ENCODE data around the gene SPEF1.

The SPEF1 gene

DNA sequence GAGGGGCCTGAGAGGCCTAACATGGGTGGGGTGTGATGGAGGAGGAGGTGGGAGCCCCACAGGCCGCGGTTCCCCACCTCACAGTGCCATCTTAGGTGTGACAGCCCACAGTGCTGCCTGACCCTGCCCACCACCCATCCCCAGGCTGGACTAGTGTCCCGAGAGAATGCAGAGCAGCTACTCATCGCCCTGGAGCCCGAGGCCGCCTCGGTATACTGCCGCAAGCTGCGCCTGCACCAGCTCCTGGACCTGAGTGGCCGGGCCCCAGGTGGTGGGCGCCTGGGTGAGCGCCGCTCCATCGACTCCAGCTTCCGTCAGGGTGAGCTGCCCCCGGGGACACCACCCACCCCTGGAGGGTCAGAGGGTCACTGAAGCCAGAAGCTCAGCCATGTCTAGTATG, 33.2 kb downstream of the SPEF1 start:
- DNase-seq (ENCODE audit: low read depth): no peak
- no peak overlapping the region for H3K4me3 ChIP-seq (ENCODE audit: low read length)
- TF ChIP-seq, protein P1, sequence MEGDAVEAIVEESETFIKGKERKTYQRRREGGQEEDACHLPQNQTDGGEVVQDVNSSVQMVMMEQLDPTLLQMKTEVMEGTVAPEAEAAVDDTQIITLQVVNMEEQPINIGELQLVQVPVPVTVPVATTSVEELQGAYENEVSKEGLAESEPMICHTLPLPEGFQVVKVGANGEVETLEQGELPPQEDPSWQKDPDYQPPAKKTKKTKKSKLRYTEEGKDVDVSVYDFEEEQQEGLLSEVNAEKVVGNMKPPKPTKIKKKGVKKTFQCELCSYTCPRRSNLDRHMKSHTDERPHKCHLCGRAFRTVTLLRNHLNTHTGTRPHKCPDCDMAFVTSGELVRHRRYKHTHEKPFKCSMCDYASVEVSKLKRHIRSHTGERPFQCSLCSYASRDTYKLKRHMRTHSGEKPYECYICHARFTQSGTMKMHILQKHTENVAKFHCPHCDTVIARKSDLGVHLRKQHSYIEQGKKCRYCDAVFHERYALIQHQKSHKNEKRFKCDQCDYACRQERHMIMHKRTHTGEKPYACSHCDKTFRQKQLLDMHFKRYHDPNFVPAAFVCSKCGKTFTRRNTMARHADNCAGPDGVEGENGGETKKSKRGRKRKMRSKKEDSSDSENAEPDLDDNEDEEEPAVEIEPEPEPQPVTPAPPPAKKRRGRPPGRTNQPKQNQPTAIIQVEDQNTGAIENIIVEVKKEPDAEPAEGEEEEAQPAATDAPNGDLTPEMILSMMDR (IDR thresholded peaks at IDR 0.05; ENCODE audit: insufficient read depth, low read depth, low read length, missing control alignments): no peak

DNA sequence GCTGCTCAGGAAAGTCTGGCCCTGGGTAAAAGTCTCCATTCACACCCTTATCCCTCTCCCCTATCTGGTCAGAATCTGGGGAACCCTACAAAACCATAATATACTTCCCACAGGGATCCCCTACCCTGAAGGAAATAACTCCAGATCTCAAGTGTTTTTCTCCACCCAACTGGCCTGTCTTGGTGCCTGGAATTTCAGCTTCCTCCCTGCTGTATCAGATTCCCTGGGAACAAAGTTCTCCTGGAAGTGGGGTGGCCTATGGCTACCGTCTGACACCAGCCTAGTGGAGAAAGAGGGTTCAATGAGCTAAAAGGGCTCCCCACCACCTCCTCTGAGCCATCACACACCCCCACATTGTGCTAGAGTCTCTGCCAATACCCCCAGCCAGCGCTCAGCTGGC, 33.8 kb downstream of the SPEF1 start:
- DNase-seq (ENCODE audit: low read depth): no peak
- no peak overlapping the region for H3K4me3 ChIP-seq (ENCODE audit: low read length)
- TF ChIP-seq, protein P1 (IDR thresholded peaks at IDR 0.05; ENCODE audit: insufficient read depth, low read depth, low read length, missing control alignments): no peak

DNA sequence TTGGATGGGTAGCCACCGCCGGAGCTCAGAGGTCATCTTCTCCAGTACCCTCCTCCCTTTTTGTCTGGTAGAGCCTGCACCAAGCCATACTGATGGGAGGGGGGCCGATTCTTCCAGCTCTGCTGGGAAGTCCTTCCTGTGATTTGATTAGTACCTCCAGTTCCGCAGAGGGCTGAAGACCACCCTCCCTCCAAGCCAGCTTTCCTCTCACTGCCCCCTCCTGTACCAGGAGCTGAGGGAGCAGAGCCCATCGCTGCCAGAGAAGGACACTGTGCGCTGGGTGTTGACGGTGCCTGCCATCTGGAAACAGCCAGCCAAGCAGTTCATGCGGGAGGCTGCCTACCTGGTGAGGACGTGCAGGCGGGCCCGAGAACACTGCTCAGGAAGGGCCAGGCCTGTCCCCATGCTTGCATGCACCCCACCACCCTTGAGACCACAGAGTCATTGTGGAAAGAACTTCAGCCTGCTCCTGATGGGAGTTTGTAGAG, 35.5 kb downstream of the SPEF1 start:
- H3K4me3 ChIP-seq (ENCODE audit: low read length): no peak overlapping the region
- TF ChIP-seq, protein P1 (IDR thresholded peaks at IDR 0.05; ENCODE audit: insufficient read depth, low read depth, low read length, missing control alignments): no peak
- no peak for DNase-seq (ENCODE audit: low read depth)

DNA sequence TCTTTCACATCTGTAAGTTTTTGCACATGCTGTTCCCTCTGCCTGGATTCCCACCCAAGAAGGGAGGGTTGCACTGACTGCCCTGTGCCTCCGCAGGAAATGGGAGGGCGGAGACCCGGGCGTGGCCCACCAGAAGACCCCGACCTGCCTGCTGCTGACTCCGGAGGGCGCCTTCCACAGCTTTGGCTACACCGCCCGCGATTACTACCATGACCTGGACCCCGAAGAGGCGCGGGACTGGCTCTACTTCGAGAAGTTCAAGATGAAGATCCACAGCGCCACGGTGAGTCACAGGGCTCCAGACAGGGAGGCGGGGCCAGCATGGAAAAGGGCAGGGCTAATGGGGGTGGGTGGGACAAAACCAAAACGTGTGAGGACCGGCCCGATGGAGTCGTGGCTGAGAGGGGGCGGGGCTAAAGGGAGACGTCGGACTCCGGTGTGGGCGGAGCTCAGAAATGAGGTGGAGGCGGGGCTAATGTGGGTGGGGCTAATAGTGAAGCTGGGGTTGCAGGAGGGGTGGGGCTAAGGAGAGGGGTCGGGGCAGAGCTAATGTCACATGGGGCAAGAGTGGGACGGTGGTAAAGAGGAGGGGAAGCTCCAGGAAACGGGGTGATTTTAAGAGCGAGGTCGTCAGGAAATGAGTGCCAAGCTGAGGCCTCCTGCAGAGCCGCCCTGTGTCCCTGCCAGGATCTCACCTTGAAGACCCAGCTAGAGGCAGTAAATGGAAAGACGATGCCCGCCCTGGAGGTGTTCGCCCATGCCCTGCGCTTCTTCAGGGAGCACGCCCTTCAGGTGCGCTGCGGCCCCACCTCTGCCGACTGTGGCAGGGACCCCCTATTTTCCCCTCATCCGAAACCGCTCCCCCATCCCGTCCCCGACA, 36.2 kb downstream of the SPEF1 start:
- TF ChIP-seq, protein P1 (IDR thresholded peaks at IDR 0.05; ENCODE audit: insufficient read depth, low read depth, low read length, missing control alignments): no peak
- DNase-seq (ENCODE audit: low read depth): peak; percentile 93
- peak overlapping the region; percentile 15 for H3K4me3 ChIP-seq (ENCODE audit: low read length)

DNA sequence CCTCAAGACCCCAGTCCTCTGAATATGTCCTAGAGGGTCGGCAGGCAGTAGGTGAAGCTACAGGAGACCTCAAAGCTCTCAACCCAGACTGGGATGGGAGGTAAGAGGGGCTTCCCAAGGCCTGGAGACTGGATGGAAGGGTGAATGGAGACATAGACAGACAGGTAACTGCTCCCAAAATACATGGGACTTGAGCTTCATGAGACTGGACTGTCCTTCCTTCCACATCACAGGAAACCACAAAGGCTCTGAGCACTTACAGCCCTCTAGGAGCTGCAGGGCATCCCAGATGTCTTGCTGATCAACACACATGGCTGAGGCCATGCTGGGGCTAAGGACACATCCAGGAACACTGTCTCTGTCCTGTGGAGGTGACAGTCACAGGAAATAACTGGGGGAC, 37.2 kb downstream of the SPEF1 start:
- H3K4me3 ChIP-seq (ENCODE audit: low read length): no peak overlapping the region
- no peak for DNase-seq (ENCODE audit: low read depth)
- TF ChIP-seq, protein P1 (IDR thresholded peaks at IDR 0.05; ENCODE audit: insufficient read depth, low read depth, low read length, missing control alignments): no peak

DNA sequence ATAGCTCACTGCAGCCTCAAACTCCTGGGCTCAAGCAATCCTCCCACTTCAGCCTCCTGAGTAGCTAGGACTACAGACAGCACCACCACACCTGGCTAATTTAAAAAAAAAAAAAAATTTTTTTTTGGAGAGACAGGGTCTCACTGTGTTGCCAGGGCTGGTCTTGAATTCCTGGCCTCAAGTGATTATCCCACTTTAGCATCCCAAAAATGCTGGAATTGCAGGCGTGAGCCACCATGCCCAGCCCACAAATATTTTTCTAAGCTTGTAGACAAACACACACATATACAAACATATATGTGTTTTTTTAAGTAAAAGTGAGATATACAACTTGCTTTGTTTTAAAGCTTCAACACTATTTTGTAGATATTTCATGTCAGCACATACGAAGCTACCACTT, 38.0 kb downstream of the SPEF1 start:
- TF ChIP-seq, protein P1 (IDR thresholded peaks at IDR 0.05; ENCODE audit: insufficient read depth, low read depth, low read length, missing control alignments): no peak
- no peak overlapping the region for H3K4me3 ChIP-seq (ENCODE audit: low read length)
- no peak for DNase-seq (ENCODE audit: low read depth)
